AG08396 (cell line): ENCODE data around the gene SERINC5.

Source experiments
- DNase-seq: peaks from one replicate; pipeline ENCODE4 v3.0.0; 2012; ENCODE audit warnings: low spot score, mixed read lengths

The SERINC5 gene

GRCh38 chr5:80254767-80255430, 949 bp downstream of the SERINC5 start:
- DNase-seq: peak; percentile 42

DNA sequence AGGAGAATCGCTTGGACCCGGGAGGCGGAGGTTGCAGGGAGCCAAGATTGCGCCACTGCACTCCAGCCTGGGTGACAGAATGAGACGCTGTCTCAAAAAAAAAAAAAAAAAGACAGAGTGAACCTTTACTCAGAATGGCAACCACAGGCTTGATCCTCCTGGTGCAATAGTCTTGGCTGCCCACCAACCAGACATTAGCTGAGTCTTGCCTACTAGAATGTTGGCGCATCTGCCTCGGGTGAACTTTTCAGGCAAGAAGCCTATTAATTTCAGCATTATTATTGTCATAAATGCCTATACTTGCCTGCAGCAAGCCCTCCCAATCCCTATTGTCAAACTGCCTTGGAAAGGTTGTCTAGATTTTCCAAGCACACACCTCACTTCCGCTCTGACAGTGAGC, 4.2 kb downstream of the SERINC5 start:
- DNase-seq: no peak

GRCh38 chr5:80250801-80251200, 5.0 kb downstream of the SERINC5 start:
- no peak for DNase-seq

DNA sequence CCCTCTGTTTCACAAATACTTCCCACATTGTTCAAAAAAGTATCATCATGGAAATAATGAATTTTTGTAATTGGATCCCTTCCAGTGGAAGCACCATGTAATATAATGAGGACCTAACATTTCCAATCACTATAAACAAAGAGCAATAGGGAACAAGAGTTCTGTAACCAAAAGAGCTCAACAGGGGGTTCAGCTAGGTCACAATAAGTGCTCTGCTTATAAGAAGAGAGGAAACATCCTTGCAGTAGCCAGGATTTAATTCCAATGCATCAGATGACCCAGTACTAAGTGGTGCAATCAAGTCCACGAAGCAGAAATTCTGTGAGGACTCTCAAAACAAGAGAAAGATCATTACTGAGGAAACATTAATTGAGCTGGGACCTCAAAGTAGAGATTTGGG, 5.9 kb downstream of the SERINC5 start:
- DNase-seq: no peak

DNA sequence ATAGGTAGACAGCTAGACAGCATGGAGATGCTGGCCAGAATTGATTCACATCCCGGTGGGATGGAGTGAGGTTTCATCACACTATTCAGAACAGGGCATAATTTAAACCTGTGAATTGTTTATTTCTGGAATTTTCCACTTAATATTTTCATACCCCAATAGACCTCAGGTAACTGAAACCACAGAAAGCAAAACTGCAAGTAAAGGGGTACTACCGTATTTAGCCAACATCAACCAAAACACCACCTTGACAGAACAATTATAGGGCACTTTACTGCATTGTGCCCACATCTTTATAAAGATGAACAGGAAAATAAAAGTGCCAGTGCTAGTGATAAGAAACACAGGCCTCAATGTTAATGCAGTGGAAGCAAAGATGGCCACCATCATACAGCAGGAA, 7.5 kb downstream of the SERINC5 start:
- no peak for DNase-seq

- DNase-seq: peak; percentile 79
These were observed 8.7 kb downstream of the SERINC5 start for GRCh38 chr5:80246995-80247729.

DNA sequence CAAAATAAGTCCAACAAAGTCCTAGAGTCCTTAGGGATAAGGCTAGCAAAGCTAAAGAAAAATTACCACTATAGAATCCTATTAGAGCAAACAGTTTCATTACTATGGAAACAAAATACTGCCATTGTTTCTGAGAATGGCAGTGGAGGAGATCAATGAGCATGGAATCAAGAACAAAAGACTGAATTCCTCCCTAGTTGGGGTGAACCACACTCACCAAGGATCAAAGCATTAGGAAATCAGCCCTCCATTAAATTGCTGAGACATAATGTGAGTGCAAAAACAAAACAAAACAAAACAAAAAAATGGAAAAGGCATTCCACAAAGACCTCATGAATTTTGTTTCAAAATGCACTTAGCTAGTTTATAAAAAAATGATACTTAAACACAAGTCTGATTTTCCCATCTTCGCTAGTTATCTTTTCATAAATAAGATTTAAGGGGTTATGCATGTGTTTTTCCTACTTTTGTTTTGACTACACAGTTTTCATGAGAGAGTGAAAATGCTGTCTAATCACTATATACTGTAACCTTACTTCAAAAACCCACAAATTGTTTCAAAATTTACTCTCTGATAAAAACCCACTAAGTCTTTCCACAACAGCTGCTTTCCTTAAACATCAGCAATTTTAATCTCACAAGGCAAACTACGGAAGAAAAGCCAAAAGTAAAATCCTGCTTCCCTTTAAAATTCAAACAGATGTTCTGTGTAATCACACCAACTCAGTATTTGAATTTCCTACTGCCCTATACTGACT, 9.7 kb downstream of the SERINC5 start:
- no peak for DNase-seq

- no peak for DNase-seq
These were observed 12.3 kb downstream of the SERINC5 start for GRCh38 chr5:80243567-80243966.

- no peak for DNase-seq
These were observed 13.0 kb downstream of the SERINC5 start for GRCh38 chr5:80242849-80243248.

- DNase-seq: no peak
These were observed 15.4 kb downstream of the SERINC5 start for GRCh38 chr5:80240368-80240986.

- DNase-seq: no peak
These were observed 16.0 kb downstream of the SERINC5 start for GRCh38 chr5:80239680-80240367.

DNA sequence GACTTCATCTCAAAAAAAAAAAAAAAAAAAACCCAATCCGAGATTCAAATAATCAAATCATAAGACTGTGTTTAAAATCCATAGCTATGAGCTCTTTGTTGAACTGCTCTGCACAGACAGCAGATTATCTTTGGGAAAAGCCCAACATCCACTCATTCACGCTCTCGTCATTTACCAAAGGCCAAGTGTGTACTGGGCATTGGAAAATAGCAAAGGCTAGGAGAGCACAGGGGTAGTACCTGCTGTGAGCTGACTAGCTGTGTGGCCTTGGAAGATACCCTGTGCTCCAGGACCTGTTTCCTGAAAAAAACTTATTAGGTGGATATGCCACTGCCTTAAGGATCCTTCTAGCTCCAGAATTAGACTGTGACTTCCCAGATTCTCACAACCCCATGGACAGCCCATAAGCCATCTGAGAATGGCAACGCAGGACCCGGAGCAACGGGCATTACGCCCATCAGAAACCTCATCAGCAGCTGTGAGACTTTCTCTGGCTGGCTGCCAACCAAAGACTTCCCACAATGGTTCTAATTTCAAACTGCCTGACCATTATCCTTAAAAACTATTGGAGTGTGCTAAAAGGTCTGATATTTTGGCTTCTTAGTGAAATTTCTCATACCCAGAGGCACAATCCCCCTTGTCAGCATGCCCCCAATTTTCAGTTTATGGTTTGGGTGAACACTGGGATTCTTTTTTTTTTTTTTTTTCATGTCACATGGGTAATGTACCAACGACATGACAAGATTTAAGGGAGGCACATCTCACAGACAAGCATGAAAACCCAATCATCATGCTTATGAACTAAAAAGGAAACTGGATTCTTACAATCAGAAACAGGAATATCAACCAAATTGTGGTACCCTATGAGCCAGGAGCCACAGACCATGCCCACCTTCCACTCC, 16.8 kb downstream of the SERINC5 start:
- peak; percentile 43 for DNase-seq

DNA sequence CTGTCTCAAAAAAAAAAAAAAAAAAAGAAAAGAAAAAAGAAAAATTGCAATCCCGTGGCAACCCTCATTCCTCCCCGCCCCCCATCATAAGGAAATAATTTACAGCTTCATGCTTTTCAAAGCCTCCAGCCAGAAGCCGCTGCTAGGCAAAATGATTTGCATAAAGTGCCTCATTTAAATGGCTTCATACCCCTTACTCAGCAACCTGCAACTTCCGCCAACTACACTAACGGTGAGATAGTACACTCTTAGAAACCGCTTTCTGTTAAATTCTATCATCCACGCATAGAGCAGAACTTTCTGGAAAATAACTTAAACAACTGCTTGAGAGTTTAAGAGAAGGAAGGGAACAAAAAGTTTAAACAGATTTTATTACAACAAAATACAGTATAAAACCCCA, 17.8 kb downstream of the SERINC5 start:
- DNase-seq: no peak

- no peak for DNase-seq
These were observed 18.6 kb downstream of the SERINC5 start for GRCh38 chr5:80237243-80237642.

- no peak for DNase-seq
These were observed 21.5 kb downstream of the SERINC5 start for GRCh38 chr5:80234116-80234948.

GRCh38 chr5:80231693-80232092, 24.2 kb downstream of the SERINC5 start:
- DNase-seq: no peak

- DNase-seq: peak; percentile 60
These were observed 24.6 kb downstream of the SERINC5 start for GRCh38 chr5:80231243-80231642.

DNA sequence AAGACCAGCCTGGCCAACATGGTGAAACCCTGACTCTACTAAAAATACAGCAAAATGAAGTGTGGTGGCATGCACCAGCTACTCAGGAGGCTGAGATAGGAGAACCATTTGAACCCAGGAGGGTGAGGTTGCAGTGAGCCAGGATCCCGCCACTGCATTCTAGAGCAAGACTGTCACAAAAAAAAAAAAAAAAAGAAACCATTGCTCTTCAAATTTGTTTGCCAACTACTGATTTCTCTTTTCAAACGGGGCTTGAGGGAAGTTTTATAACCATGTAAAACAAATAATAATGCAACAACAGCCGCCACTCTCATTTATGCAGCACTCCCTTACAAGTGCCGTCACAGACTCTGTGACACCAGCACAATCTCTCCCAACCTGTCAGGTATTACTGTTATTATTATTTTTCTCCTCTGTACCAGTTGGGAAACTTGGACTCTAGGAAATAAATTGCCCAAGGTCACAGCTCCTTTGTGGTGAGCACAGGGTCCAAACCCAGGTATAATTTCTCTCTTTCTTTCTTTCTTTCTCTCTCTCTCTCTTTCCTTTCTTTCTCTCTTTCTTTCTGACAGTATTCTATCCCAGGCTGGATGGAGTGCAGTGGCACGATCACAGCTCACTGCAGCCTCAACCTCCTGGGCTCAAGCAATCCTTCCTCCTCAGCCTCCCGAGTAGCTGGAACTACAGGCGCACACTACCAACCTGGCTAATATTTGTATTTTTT, 25.4 kb downstream of the SERINC5 start:
- DNase-seq: no peak

DNA sequence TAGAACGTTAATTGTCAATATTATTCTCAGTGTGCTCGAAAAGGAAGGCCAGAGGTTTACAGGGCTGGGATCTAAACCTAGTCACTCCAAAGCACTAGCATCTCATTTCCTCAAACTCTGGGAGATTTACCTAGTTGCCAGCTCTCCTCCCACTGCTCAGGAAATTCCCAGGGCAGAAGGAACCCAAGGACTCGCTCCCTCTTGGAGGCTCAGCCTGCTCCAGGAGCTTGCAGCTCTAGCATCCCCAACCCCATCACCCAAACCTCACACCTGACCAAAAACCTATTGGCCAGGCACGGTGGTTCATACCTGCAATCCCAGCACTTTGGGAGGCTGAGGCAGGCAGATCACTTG, 26.0 kb downstream of the SERINC5 start:
- no peak for DNase-seq
